Kidney epithelial cell (primary cell): ENCODE results near the gene SLC2A14. TPM values are rescaled to one million over a fixed set of nuclear protein-coding genes. Genes with fewer than 3 reads are reported as not detected.
"Not testable (repeated sequence)": the region's sequence is repeated elsewhere in the genome, so short reads cannot be mapped to it uniquely, and the experiment has no call there.

Experiments used
- DNase-seq: peaks from one replicate; pipeline ENCODE4 v3.0.0-alpha.2; 2010; ENCODE audit warnings: low read depth
- H3K27me3 ChIP-seq: 2 replicates; pipeline ENCODE4 v1.6.0; 2011; ENCODE audit warnings: low read length; ENCODE audit not compliant: control insufficient read depth, insufficient read depth
- H3K36me3 ChIP-seq: 2 replicates; pipeline ENCODE4 v1.5.1; 2011; ENCODE audit warnings: low read length; ENCODE audit not compliant: control insufficient read depth, insufficient read depth
- H3K4me3 ChIP-seq: 2 replicates; pipeline ENCODE4 v1.5.1; 2011; ENCODE audit warnings: low read depth, mild to moderate bottlenecking, control low read depth, low read length
- total RNA-seq: library from RNA; depleted of rRNA; stranded (reverse); fragments of >200 nt; gene quantifications from 2 replicates; pipeline ENCODE4 v1.2.3, GENCODE V29; 2015
- TF ChIP-seq, protein P1 (sequence below): IDR thresholded peaks from 2 replicates; pipeline ENCODE4 v1.5.1; 2011; ENCODE audit warnings: mild to moderate bottlenecking, moderate library complexity, low read length, control low read depth, inconsistent platforms; ENCODE audit not compliant: insufficient read depth, poor library complexity, severe bottlenecking

SLC2A14 gene
- total RNA-seq, 1 donor from 2014 or later: not detected

DNA sequence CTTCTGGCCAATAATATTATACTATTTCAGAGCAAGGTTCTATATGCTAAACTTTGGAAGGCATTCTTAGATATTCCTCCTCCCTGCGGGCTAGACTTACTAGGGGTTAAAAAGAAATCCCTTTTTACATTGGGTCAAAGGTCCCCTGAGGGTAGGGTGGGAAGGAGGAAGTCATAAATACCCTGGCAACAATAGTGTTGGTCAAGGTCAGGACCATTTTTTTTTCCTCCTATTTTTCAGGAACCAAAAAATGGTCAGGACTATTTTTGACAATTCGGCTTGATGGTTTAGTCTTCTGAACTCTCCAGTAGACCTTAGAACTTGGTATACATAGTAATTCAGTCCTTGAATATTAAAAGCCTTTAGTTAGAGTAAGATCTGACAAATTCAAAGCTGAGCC is 88.0 kb downstream of the SLC2A14 start:
- H3K36me3 ChIP-seq: no peaks in the 10 kb centered on the region
- TF ChIP-seq, protein P1, sequence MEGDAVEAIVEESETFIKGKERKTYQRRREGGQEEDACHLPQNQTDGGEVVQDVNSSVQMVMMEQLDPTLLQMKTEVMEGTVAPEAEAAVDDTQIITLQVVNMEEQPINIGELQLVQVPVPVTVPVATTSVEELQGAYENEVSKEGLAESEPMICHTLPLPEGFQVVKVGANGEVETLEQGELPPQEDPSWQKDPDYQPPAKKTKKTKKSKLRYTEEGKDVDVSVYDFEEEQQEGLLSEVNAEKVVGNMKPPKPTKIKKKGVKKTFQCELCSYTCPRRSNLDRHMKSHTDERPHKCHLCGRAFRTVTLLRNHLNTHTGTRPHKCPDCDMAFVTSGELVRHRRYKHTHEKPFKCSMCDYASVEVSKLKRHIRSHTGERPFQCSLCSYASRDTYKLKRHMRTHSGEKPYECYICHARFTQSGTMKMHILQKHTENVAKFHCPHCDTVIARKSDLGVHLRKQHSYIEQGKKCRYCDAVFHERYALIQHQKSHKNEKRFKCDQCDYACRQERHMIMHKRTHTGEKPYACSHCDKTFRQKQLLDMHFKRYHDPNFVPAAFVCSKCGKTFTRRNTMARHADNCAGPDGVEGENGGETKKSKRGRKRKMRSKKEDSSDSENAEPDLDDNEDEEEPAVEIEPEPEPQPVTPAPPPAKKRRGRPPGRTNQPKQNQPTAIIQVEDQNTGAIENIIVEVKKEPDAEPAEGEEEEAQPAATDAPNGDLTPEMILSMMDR: no peak
- H3K27me3 ChIP-seq: no peaks in the 10 kb centered on the region
- no peak for DNase-seq
- no peak overlapping the region for H3K4me3 ChIP-seq

DNA sequence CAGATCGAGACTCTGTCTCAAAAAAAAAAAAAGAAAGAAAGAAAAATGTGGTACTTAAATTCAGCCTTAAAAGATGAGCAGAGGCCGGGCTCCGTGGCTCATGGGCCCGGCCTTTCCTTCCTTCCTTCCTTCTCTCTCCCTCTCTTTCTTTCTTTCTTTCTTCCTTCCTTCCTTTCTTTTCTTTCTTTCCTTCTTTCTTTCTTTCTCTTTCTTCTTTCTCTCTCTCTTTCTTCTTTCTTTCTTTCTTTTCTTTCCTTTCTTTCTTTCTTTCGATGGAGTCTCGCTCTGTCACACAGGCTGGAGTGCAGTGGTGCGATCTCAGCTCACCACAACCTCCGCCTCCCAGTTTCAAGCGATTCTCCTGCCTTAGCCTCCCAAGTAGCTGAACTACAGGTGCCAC is 89.3 kb downstream of the SLC2A14 start:
- not testable (repeated sequence) for DNase-seq, H3K36me3 ChIP-seq, H3K4me3 ChIP-seq, H3K27me3 ChIP-seq

DNA sequence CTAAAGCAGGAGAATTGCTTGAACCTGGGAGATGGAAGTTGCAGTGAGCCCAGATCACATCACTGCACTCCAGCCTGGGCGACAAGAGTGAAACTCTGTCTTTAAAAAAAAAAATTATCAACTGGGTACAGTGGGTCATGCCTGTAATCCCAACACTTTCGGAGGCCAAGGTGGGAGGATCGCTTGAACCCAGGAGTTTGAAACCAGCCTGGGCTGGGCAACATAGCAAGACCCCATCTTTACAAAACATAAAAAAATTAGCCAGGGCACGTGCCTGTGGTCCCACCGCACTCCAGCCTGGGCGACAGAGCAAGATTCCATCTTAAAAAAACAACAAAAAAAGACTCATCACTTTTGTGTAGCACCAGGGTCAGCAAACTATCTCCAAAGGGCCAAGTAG is 90.7 kb downstream of the SLC2A14 start:
- Histone ChIP-seq H3K4me3 (no peak overlapping the region), H3K36me3 (no peaks in the 10 kb centered on the region), H3K27me3 (no peaks in the 10 kb centered on the region)
- DNase-seq: no peak
- TF ChIP-seq, protein P1: no peak

DNA sequence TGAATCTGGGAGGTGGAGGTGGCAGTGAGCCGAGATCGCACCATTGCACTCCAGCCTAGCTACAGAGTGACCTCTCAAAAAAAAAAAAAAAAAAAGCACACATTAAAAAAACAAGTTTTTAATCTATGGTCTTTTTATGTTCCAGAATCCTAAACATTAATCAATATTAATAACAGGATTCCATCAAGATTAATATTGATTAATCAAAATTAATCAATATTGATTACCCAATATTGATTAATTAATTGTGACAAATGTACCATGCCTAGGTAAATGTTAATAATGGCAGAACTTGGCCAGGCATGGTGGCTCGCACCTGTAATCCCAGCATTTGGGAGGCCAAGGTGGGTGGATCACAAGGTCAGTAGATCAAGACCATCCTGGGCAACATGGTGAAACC is 91.4 kb downstream of the SLC2A14 start:
- Histone ChIP-seq H3K4me3 (no peak overlapping the region), H3K27me3 (no peaks in the 10 kb centered on the region), H3K36me3 (no peaks in the 10 kb centered on the region)
- DNase-seq: no peak
- TF ChIP-seq, protein P1: no peak

DNA sequence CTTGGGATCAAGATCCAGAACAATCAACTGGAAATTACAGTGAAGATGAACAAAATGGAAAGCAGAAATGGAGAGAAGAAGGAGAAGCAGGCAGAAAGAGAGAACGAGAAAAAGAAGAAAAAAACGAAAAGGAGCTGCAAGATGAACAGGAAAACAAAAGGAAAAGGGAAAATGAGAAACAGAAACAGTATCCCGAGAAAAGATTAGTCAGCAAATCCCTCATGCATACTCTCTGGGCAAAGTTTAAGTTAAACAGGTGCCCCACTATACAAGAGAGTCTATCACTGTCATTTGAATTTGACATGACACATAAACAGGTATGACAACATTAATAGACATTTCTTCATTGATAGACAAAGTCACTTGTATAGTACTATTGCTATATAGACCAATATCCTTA is 102.7 kb downstream of the SLC2A14 start:
- Histone ChIP-seq H3K4me3 (no peak overlapping the region), H3K36me3 (no peaks in the 10 kb centered on the region), H3K27me3 (no peaks in the 10 kb centered on the region)
- TF ChIP-seq, protein P1: no peak
- DNase-seq: no peak

Other genes starting within 250 kb of the SLC2A14 start
- not detected in 2 replicates for gene APOBEC1, start 207.0 kb downstream of the SLC2A14 start, total RNA-seq
- not detected in 2 replicates for gene GDF3, start 177.1 kb downstream of the SLC2A14 start, total RNA-seq
- not detected in 2 replicates for gene DPPA3, start 161.5 kb downstream of the SLC2A14 start, total RNA-seq
- not detected in 2 replicates for gene CLEC4C, start 125.5 kb downstream of the SLC2A14 start, total RNA-seq
- not detected in 2 replicates for gene NANOGNB, start 107.7 kb downstream of the SLC2A14 start, total RNA-seq
- 0.34 TPM in 1 of 2 replicates, not detected in the other for gene NANOG, start 83.5 kb downstream of the SLC2A14 start, total RNA-seq
- 19.0 and 21.7 TPM in 2 replicates for gene SLC2A3, start 63.3 kb upstream of the SLC2A14 start, total RNA-seq
- 14.8 and 15.3 TPM in 2 replicates for gene FOXJ2, start 159.8 kb upstream of the SLC2A14 start, total RNA-seq
- 0.04 and 0.41 TPM in 2 replicates for gene C3AR1, start 193.4 kb upstream of the SLC2A14 start, total RNA-seq
- gene NECAP1, start 209.4 kb upstream of the SLC2A14 start, total RNA-seq: 22.1 and 32.6 TPM in 2 replicates